CD14-positive monocyte (primary cell): ENCODE results near the gene CGB7. TPM values are rescaled to one million over a fixed set of nuclear protein-coding genes. Genes with fewer than 3 reads are reported as not detected.
"Not testable (repeated sequence)": the region's sequence is repeated elsewhere in the genome, so short reads cannot be mapped to it uniquely, and the experiment has no call there.

Experiments used
- DNase-seq, 3 donors: peaks; one replicate each; pipeline ENCODE4 v3.0.0-alpha.2; 2011 to 2022
- H2AFZ ChIP-seq: 2 replicates; pipeline ENCODE4 v1.6.0; 2012; ENCODE audit warnings: mild to moderate bottlenecking, low read depth, low read length, inconsistent platforms; ENCODE audit not compliant: insufficient read depth, poor library complexity, severe bottlenecking
- H3K27ac ChIP-seq, 2 donors: 1 replicate in 1 of 2; 2 replicates in 1 of 2; pipeline ENCODE4 v1.5.1; 2012 to 2013; ENCODE audit warnings: low read length in 2 of 2, control low read depth in 1 of 2, inconsistent platforms in 1 of 2, low read depth in 1 of 2, mild to moderate bottlenecking in 1 of 2
- H3K27me3 ChIP-seq, 2 donors: one replicate each; pipeline versions ENCODE4 v1.6.0 to v1.6.1; 2011 to 2013; ENCODE audit warnings: low read length in 2 of 2; ENCODE audit not compliant: control insufficient read depth in 2 of 2, insufficient read depth in 2 of 2
- H3K36me3 ChIP-seq, 2 donors: replicated peaks in 1 of 2; 1 replicate in 1 of 2; 2 replicates in 1 of 2; pipeline versions ENCODE4 v1.5.1 to v1.6.1; 2012 to 2013; ENCODE audit warnings: low read length in 2 of 2, control low read depth in 1 of 2, inconsistent platforms in 1 of 2, mild to moderate bottlenecking in 1 of 2; ENCODE audit not compliant: insufficient read depth in 2 of 2, control insufficient read depth in 1 of 2
- H3K4me1 ChIP-seq, 2 donors: 1 replicate in 1 of 2; 2 replicates in 1 of 2; pipeline versions ENCODE4 v1.5.1 to v1.6.1; 2012 to 2013; ENCODE audit warnings: low read length in 2 of 2, control low read depth in 1 of 2, inconsistent platforms in 1 of 2, mild to moderate bottlenecking in 1 of 2, moderate library complexity in 1 of 2; ENCODE audit not compliant: insufficient read depth in 2 of 2, control insufficient read depth in 1 of 2
- H3K4me2 ChIP-seq: replicated peaks from 2 replicates; pipeline ENCODE3; 2012; ENCODE audit warnings: low read length, moderate library complexity, mild to moderate bottlenecking; ENCODE audit not compliant: poor library complexity, severe bottlenecking; ENCODE audit errors: extremely low read depth
- H3K4me3 ChIP-seq, 3 experiments: fragments of 200-600 bp in 1 of 3; sonication (generic) in 1 of 3; replicated peaks in 1 of 3; 1 replicate in 2 of 3; 2 replicates in 1 of 3; pipeline ENCODE4 v1.5.1; 2011 to 2013; ENCODE audit warnings: low read length in 3 of 3, mild to moderate bottlenecking in 3 of 3, control low read depth in 2 of 3, low read depth in 2 of 3, inconsistent platforms in 1 of 3, moderate library complexity in 1 of 3
- H3K79me2 ChIP-seq: 2 replicates; pipeline ENCODE4 v1.6.0; 2012; ENCODE audit warnings: mild to moderate bottlenecking, control low read depth, inconsistent platforms, low read length, moderate library complexity; ENCODE audit not compliant: insufficient read depth
- H3K9ac ChIP-seq: 2 replicates; pipeline ENCODE4 v1.6.0; 2017; ENCODE audit warnings: low read length, mild to moderate bottlenecking; ENCODE audit not compliant: insufficient read depth, poor library complexity, severe bottlenecking
- H3K9me3 ChIP-seq, 2 donors: replicated peaks in 1 of 2; 1 replicate in 1 of 2; 2 replicates in 1 of 2; pipeline versions ENCODE4 v1.5.1 to v1.6.1; 2012 to 2013; ENCODE audit warnings: low read length in 2 of 2, control low read depth in 1 of 2; ENCODE audit not compliant: control insufficient read depth in 1 of 2, insufficient read depth in 1 of 2
- H4K20me1 ChIP-seq: 2 replicates; pipeline ENCODE4 v1.6.0; 2012; ENCODE audit warnings: mild to moderate bottlenecking, low read length, control low read depth, moderate library complexity; ENCODE audit not compliant: insufficient read depth
- H3K27ac Mint-ChIP-seq, 7 donors: one replicate each; pipeline ENCODE4 v1.8.0; 2020; ENCODE audit warnings: mild to moderate bottlenecking in 7 of 7, mixed read lengths in 7 of 7, moderate library complexity in 6 of 7, inconsistent platforms in 2 of 7
- H3K27me3 Mint-ChIP-seq, 3 donors: one replicate each; pipeline ENCODE4 v1.8.0; 2021 to 2022; ENCODE audit warnings: low read depth in 3 of 3, mild to moderate bottlenecking in 3 of 3, mixed read lengths in 3 of 3, moderate library complexity in 3 of 3, inconsistent platforms in 1 of 3
- H3K36me3 Mint-ChIP-seq, 2 donors: one replicate each; pipeline ENCODE4 v1.8.0; 2020; ENCODE audit warnings: mixed read lengths in 2 of 2, inconsistent platforms in 1 of 2, mild to moderate bottlenecking in 1 of 2
- H3K4me1 Mint-ChIP-seq: one replicate; pipeline ENCODE4 v1.8.0; 2020; ENCODE audit warnings: mild to moderate bottlenecking, mixed read lengths
- H3K4me3 Mint-ChIP-seq, 2 donors: one replicate each; pipeline ENCODE4 v1.8.0; 2020; ENCODE audit warnings: mild to moderate bottlenecking in 2 of 2, mixed read lengths in 2 of 2, moderate library complexity in 1 of 2
- H3K9me3 Mint-ChIP-seq, 7 donors: one replicate each; pipeline ENCODE4 v1.8.0; 2020 to 2022; ENCODE audit warnings: mixed read lengths in 7 of 7, mild to moderate bottlenecking in 6 of 7, moderate library complexity in 6 of 7, inconsistent platforms in 2 of 7
- WGBS: methylation state at CpG from one replicate; pipeline ENCODE4 v1.1.5; 2013; ENCODE audit warnings: missing lambda C conversion rate; ENCODE audit not compliant: insufficient coverage; 5-methylcytosine and 5-hydroxymethylcytosine counted together
- intact Hi-C, 2 donors: fragments of 100-400 bp; cut with micrococcal nuclease; formaldehyde crosslinking; loops; one replicate each; pipeline versions ENCODE4 v1.15.0 to v1.15.1; 2023
- polyA plus RNA-seq, 3 donors: library from polyadenylated mRNA; depleted of rRNA in 1 of 3; unstranded in 2 of 3; stranded (reverse) in 1 of 3; fragments of 300-500 nt in 2 of 3; fragments of >200 nt in 1 of 3; fragmentation: Illumina TruSeq in 2 of 3; gene quantifications; 1 replicate in 2 of 3; 2 replicates in 1 of 3; pipeline ENCODE4 v1.2.3, GENCODE V29; 2012 to 2021
- TF ChIP-seq, protein P1 (sequence below): fragments of 200-600 bp; IDR thresholded peaks from one replicate; pipeline ENCODE4 v1.8.0; 2022; ENCODE audit warnings: antibody characterized with exemption, mild to moderate bottlenecking

Gene CGB7
- polyA plus RNA-seq, 3 donors, result not detected

DNA sequence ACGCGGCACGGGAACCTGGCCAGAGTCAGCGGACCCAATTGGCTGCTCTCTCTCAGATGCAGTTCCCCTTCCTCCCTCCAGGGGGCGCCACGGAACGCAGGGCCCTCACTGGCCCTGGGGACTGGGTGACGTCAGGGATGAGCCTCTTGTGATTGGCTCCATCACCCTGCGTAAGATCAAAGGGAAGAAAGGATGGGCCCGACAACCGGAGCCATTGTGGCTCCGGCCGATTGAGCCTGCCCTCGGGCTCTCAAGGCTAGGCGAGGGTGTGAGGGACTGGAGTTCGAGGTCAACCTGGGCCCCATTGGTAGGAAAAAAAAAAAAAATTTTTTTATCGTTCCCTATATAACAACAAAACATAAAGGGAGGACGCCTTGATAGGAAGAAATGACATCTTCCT is 20.7 kb downstream of the CGB7 start, which contains the start of gene CGB1:
TSS of gene CGB1 (minus strand) at position 81 of the 400 bp plus-strand sequence. CDS start 184 bp downstream, outside the sequence.
- H3K9me3 ChIP-seq, H3K4me1 Mint-ChIP-seq, H3K27ac Mint-ChIP-seq, H3K4me3 ChIP-seq, H3K27me3 ChIP-seq, H3K4me1 ChIP-seq, intact Hi-C loops, H3K27ac ChIP-seq, H3K79me2 ChIP-seq, H3K9me3 Mint-ChIP-seq, H2AFZ ChIP-seq, H3K4me3 Mint-ChIP-seq, H4K20me1 ChIP-seq, H3K36me3 Mint-ChIP-seq, H3K4me2 ChIP-seq, H3K36me3 ChIP-seq, H3K9ac ChIP-seq: not testable (repeated sequence)
- peak in 1 of 3 donors; percentile 25 for DNase-seq
- TF ChIP-seq, protein P1, sequence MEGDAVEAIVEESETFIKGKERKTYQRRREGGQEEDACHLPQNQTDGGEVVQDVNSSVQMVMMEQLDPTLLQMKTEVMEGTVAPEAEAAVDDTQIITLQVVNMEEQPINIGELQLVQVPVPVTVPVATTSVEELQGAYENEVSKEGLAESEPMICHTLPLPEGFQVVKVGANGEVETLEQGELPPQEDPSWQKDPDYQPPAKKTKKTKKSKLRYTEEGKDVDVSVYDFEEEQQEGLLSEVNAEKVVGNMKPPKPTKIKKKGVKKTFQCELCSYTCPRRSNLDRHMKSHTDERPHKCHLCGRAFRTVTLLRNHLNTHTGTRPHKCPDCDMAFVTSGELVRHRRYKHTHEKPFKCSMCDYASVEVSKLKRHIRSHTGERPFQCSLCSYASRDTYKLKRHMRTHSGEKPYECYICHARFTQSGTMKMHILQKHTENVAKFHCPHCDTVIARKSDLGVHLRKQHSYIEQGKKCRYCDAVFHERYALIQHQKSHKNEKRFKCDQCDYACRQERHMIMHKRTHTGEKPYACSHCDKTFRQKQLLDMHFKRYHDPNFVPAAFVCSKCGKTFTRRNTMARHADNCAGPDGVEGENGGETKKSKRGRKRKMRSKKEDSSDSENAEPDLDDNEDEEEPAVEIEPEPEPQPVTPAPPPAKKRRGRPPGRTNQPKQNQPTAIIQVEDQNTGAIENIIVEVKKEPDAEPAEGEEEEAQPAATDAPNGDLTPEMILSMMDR, result peak; percentile 43
- H3K27me3 Mint-ChIP-seq, result peaks cover 2 to 12% (median 7%) of the 10 kb centered on the region in 3 donors
- WGBS, result 36% methylated on average over 2 of the region's 18 CpGs

DNA sequence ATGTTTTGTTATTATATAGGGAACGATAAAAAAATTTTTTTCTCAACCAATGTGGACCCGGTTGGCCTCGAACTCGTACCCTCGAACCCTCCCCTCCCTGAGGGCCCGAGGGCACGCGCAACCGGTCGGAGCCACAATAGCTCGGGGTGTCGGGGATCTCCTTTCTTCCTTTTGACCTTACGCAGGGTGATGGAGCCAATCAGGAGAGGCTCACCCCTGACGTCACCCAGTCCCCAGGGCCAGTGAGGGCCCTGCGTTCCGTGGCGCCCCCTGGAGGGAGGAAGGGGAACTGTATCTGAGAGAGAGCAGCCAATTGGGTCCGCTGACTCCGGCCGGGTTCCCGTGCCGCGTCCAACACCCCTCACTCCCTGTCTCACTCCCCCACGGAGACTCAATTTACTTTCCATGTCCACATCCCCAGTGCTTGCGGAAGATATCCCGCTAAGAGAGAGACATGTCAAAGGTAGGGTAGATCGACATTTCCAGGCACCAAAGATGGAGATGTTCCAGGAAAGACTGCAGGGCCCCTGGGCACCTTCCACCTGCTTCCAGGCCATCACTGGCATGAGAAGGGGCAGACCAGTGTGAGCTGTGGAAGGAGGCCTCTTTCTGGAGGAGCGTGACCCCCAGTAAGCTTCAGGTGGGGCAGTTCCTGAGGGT is 25.8 kb downstream of the CGB7 start, which contains the start of gene CGB2:
TSS of gene CGB2 (plus strand) at position 249 of the 660 bp plus-strand sequence. CDS start at position 455, 206 bp downstream.
- H3K36me3 Mint-ChIP-seq, H3K9me3 ChIP-seq, H3K4me1 ChIP-seq, H3K27me3 ChIP-seq, H3K27ac ChIP-seq, H3K79me2 ChIP-seq, H2AFZ ChIP-seq, H3K9ac ChIP-seq, H3K4me1 Mint-ChIP-seq, H3K36me3 ChIP-seq, H3K4me2 ChIP-seq, H4K20me1 ChIP-seq, intact Hi-C loops, H3K4me3 ChIP-seq: not testable (repeated sequence)
- peak within 1 kb of the TSS in 1 of 2 donors; percentile 69 for H3K4me3 Mint-ChIP-seq
- TF ChIP-seq, protein P1, result peak; percentile 32
- H3K9me3 Mint-ChIP-seq, result peaks cover 0 to 14% (median 6%) of the 10 kb centered on the region in 7 donors
- WGBS, result 64% methylated on average over 4 of the region's 28 CpGs
- H3K27me3 Mint-ChIP-seq, result peaks cover 3 to 15% (median 11%) of the 10 kb centered on the region in 3 donors
- peak in 1 of 3 donors; percentile 49 for DNase-seq
- H3K27ac Mint-ChIP-seq, result peak within 1 kb of the TSS in 1 of 7 donors; percentile 25

DNA sequence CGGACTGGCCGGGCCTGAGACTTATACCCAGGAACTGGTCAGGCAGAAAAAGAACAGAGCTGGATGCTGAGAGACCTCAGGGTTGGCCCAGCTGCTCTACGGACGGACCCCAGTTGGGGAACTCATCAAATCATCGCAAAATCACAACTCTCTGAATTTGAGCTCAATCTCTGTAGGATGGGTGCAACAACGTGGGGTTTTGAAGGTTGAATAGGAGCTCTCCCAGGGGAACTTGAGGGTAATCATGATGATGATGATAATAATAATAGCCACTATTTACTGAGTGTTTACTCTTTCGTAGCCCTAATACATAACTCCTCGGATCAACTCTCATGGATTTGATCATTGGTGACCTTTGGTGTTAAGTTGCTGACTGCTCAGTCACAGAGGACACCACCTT is 27.2 kb downstream of the CGB7 start:
- H3K4me1 Mint-ChIP-seq, H3K4me3 ChIP-seq, H2AFZ ChIP-seq, H3K4me3 Mint-ChIP-seq, H3K4me2 ChIP-seq, H3K4me1 ChIP-seq, H3K9ac ChIP-seq, intact Hi-C loops, H3K36me3 ChIP-seq, H4K20me1 ChIP-seq, H3K27ac ChIP-seq, H3K9me3 ChIP-seq, H3K36me3 Mint-ChIP-seq, H3K27me3 ChIP-seq, H3K27ac Mint-ChIP-seq, H3K79me2 ChIP-seq, DNase-seq: not testable (repeated sequence)
- H3K9me3 Mint-ChIP-seq, result peaks cover 0 to 10% (median 6%) of the 10 kb centered on the region in 7 donors
- H3K27me3 Mint-ChIP-seq, result peaks cover 4 to 19% (median 5%) of the 10 kb centered on the region in 3 donors
- WGBS, result no CpG with 5 or more reads among the region's 8 CpGs
